T-cell (primary cell): ENCODE results near the gene LRRC61. TPM values are rescaled to one million over a fixed set of nuclear protein-coding genes. Genes with fewer than 3 reads are reported as not detected.

ENCODE experiments used
- ATAC-seq, 4 experiments: fragments of 200-7000 bp in 3 of 4; fragments of 150-1000 bp in 1 of 4; cut with Tn5 transposase; replicated peaks in 1 of 4; 1 replicate in 3 of 4; 2 replicates in 1 of 4; pipeline ENCODE4 v1.10.0; 2021; ENCODE audit warnings: moderate library complexity in 3 of 4, mild to moderate bottlenecking in 2 of 4, moderate number of reproducible peaks in 1 of 4
- CTCF ChIA-PET, 2 donors: fragments of 300-600 bp; sonication (Branson Sonifier 250); formaldehyde crosslinking; loops; one replicate each; lab custom pipeline; 2022; ENCODE audit warnings: antibody characterized with exemption in 2 of 2; lab: Charles Lee
- POLR2A ChIA-PET, 2 donors: fragments of 300-600 bp; sonication (Branson Sonifier 250); formaldehyde crosslinking; loops; one replicate each; lab custom pipeline; 2022; ENCODE audit warnings: antibody characterized with exemption in 2 of 2; lab: Charles Lee
- DNase-seq, 35 experiments: peaks; one replicate each; pipeline versions ENCODE4 v3.0.0 to v3.0.0-alpha.2; 2013 to 2023
- H3K27ac ChIP-seq: one replicate; pipeline ENCODE4 v1.5.1; 2013; ENCODE audit warnings: low read length
- H3K27me3 ChIP-seq, 2 experiments: replicated peaks in 1 of 2; 1 replicate in 1 of 2; 2 replicates in 1 of 2; pipeline versions ENCODE4 v1.6.1 to v1.7.0; 2013; ENCODE audit warnings: low read length in 1 of 2, mixed read lengths in 1 of 2; ENCODE audit not compliant: control insufficient read depth in 2 of 2, insufficient read depth in 2 of 2; ENCODE audit errors: extremely low read depth in 1 of 2
- H3K36me3 ChIP-seq, 2 donors: 1 replicate in 1 of 2; 2 replicates in 1 of 2; pipeline versions ENCODE4 v1.6.1 to v1.7.0; 2013; ENCODE audit warnings: low read length in 1 of 2; ENCODE audit not compliant: control insufficient read depth in 2 of 2, insufficient read depth in 1 of 2; ENCODE audit errors: extremely low read depth in 1 of 2
- H3K4me1 ChIP-seq, 2 experiments: 1 replicate in 1 of 2; 2 replicates in 1 of 2; pipeline versions ENCODE4 v1.6.1 to v1.7.0; 2013; ENCODE audit warnings: low read length in 2 of 2, mixed read lengths in 1 of 2; ENCODE audit not compliant: insufficient read depth in 2 of 2, control insufficient read depth in 1 of 2; ENCODE audit errors: extremely low read depth in 1 of 2
- H3K4me3 ChIP-seq, 2 donors: 1 replicate in 1 of 2; 2 replicates in 1 of 2; pipeline versions ENCODE4 v1.5.1 to v1.7.0; 2013; ENCODE audit warnings: mild to moderate bottlenecking in 2 of 2, low read length in 1 of 2, moderate library complexity in 1 of 2; ENCODE audit not compliant: control insufficient read depth in 1 of 2; ENCODE audit errors: extremely low read depth in 1 of 2
- H3K9me3 ChIP-seq: 2 replicates; pipeline ENCODE4 v1.7.0; 2013
- H3K27ac Mint-ChIP-seq, 2 donors: one replicate each; pipeline ENCODE4 v1.8.0; 2020 to 2021; ENCODE audit warnings: mild to moderate bottlenecking in 2 of 2, mixed read lengths in 2 of 2
- H3K27me3 Mint-ChIP-seq, 2 donors: one replicate each; pipeline ENCODE4 v1.8.0; 2021 to 2022; ENCODE audit warnings: mixed read lengths in 2 of 2
- H3K36me3 Mint-ChIP-seq: one replicate; pipeline ENCODE4 v1.8.0; 2021; ENCODE audit warnings: mixed read lengths
- H3K4me1 Mint-ChIP-seq, 3 donors: one replicate each; pipeline ENCODE4 v1.8.0; 2020 to 2022; ENCODE audit warnings: mixed read lengths in 3 of 3, mild to moderate bottlenecking in 1 of 3
- H3K4me3 Mint-ChIP-seq, 3 donors: one replicate each; pipeline ENCODE4 v1.8.0; 2020 to 2022; ENCODE audit warnings: mild to moderate bottlenecking in 3 of 3, mixed read lengths in 3 of 3, moderate library complexity in 3 of 3
- H3K9me3 Mint-ChIP-seq, 3 donors: one replicate each; pipeline ENCODE4 v1.8.0; 2020 to 2022; ENCODE audit warnings: mixed read lengths in 3 of 3
- whole genome bisulfite sequencing: methylation state at CpG from one replicate; pipeline ENCODE4 v1.1.5; 2013; ENCODE audit warnings: missing lambda C conversion rate; ENCODE audit not compliant: insufficient coverage; 5-methylcytosine and 5-hydroxymethylcytosine counted together
- total RNA-seq, 35 experiments: library from RNA in 6 of 35; stranded (reverse) in 6 of 35; fragments of 120-200 nt in 1 of 35; gene quantifications; one replicate each; pipeline versions ENCODE4 v1.2.1 to v1.2.4 and lab custom pipeline; 2013 to 2026

Gene LRRC61
- total RNA-seq, 5 donors from 2014 or later (not counting 1 experiment from before 2014, with no cell fraction given), result 8.8 to 21.4 (median 16.6) TPM

DNA sequence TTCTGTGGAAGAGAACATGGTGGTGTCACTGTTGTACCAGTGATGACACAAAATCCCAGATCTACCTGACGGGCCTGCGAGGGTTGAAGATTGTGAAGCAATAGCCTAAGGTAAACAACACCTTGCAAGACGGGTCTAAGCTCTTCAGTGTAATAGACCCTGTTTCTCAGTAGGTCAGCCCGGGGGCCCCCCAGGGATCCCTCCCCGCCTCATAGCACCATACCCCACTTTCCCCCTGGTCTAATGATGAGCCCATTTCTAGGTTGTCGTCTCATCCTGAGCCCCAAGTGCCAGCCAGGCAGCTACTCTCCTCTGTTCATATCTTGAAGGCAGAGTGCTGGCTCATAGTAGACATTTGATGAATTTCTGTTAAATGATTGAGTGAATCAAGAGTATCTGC lies 2.7 kb downstream of the LRRC61 start:
- peaks cover 20 to 37% of the 10 kb centered on the region in 2 donors for H3K36me3 ChIP-seq
- WGBS, result 91% methylated on average over 4 of the region's 6 CpGs
- peaks cover 33% of the 10 kb centered on the region for H3K36me3 Mint-ChIP-seq
- DNase-seq, result no peak
- H3K9me3 Mint-ChIP-seq, result no peaks in the 10 kb centered on the region
- peaks cover 35 to 40% (median 35%) of the 10 kb centered on the region in 3 donors for H3K4me1 Mint-ChIP-seq
- no peak overlapping the region for H3K4me3 ChIP-seq
- H3K9me3 ChIP-seq, result no peaks in the 10 kb centered on the region
- no peaks in the 10 kb centered on the region for H3K27me3 ChIP-seq
- H3K4me3 Mint-ChIP-seq, result peak overlapping the region in 1 of 3 donors; percentile 96
- peak overlapping the region in 1 of 2 donors; percentile 9 for H3K27ac Mint-ChIP-seq
- peaks cover 2 to 30% of the 10 kb centered on the region in 2 experiments for H3K4me1 ChIP-seq
- no peak for ATAC-seq
- H3K27me3 Mint-ChIP-seq, result no peaks in the 10 kb centered on the region
- ChIA-PET CTCF (interaction anchor here in 1 of 2 donors (0.7 to 0.9 kb wide), 3 partner anchors 31 to 473 kb away, joined by 3 to 6 read pairs (median 5); no protein-coding TSS in a partner anchor), POLR2A (no interaction called here)
- H3K27ac ChIP-seq, result no peak overlapping the region

DNA sequence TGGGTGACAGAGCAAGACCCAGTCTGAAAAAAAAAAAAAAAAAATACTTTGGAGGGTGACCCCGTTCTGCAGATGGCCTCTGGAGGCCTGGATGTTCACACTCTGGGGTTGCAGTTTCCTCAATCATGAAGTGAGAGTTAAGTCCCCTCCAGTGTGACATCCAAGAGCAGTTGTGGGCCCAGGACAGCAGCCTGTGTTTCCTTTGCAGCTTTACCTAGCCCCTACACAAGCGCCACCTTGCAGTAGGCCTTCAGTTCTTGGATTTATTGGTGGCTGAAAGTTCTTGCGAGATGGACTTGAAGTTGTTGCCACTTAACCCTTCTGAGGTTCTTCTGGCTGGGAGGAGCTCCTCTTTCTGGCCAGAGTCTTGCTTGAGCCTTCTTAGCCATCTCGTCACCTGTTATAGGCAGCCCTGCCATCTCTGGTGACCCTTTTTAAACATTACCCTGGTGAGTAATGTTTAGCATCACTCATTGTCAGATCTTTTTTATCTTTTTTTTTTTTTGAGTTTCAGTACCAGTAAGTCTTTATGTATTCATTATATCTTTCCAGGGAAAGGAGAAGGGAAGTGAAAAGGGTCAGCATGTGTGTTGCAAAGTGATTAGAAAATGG lies 3.6 kb downstream of the LRRC61 start:
- Mint-ChIP-seq H3K27ac (peak overlapping the region in 1 of 2 donors; percentile 44), H3K36me3 (peaks cover 41% of the 10 kb centered on the region), H3K9me3 (no peaks in the 10 kb centered on the region), H3K4me3 (no peak overlapping the region), H3K27me3 (no peaks in the 10 kb centered on the region), H3K4me1 (peaks cover 30 to 34% (median 33%) of the 10 kb centered on the region in 3 donors)
- H3K27ac ChIP-seq, result no peak overlapping the region
- ATAC-seq (no peak), DNase-seq (no peak)
- POLR2A ChIA-PET, result no interaction called here
- H3K4me1 ChIP-seq, result peaks cover 2 to 28% of the 10 kb centered on the region in 2 experiments
- H3K9me3 ChIP-seq, result no peaks in the 10 kb centered on the region
- no peak overlapping the region for H3K4me3 ChIP-seq
- H3K27me3 ChIP-seq, result no peaks in the 10 kb centered on the region
- CTCF ChIA-PET, result interaction anchor here (0.7 kb wide), 3 partner anchors 9 to 472 kb away, joined by 5 to 6 read pairs (median 5); no protein-coding TSS in a partner anchor
- H3K36me3 ChIP-seq, result peaks cover 20 to 43% of the 10 kb centered on the region in 2 donors
- WGBS, result no CpG with 5 or more reads among the region's 4 CpGs

DNA sequence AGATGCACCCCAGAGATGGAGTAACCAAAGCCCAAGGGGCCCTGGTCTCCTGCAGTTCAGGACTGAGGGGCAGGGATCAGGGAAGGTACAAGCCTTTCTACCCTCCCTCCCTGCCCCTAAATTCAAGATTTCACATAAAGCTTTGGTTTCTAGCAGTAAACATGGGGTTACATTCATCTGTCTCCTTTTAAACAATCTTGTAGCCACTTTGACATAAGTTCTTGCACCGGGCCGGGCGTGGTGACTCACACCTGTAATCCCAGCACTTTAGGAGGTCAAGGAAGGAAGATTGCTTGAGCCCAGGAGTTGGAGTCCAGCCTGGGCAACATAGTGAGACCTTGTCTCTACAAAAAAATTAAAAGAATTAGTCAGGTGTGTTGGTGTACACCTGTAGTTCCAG lies 4.2 kb downstream of the LRRC61 start:
- DNase-seq, result no peak
- H3K27me3 Mint-ChIP-seq, result no peaks in the 10 kb centered on the region
- H3K27ac ChIP-seq, result no peak overlapping the region
- POLR2A ChIA-PET, result no interaction called here
- H3K27me3 ChIP-seq, result no peaks in the 10 kb centered on the region
- H3K27ac Mint-ChIP-seq, result peak overlapping the region in 1 of 2 donors; percentile 39
- H3K9me3 Mint-ChIP-seq, result no peaks in the 10 kb centered on the region
- peaks cover 2 to 22% of the 10 kb centered on the region in 2 experiments for H3K4me1 ChIP-seq
- CTCF ChIA-PET, result interaction anchor here (0.6 to 0.7 kb wide), 2 partner anchors 10 to 14 kb away, joined by 5 to 6 read pairs; partner anchors contain the start of gene RARRES2 (in 1 of the 2)
- no peak overlapping the region for H3K4me3 Mint-ChIP-seq
- H3K4me3 ChIP-seq, result no peak overlapping the region
- no peak for ATAC-seq
- no peaks in the 10 kb centered on the region for H3K9me3 ChIP-seq
- no CpG with 5 or more reads among the region's 3 CpGs for WGBS
- peaks cover 20 to 43% of the 10 kb centered on the region in 2 donors for H3K36me3 ChIP-seq
- H3K4me1 Mint-ChIP-seq, result peaks cover 24 to 28% (median 27%) of the 10 kb centered on the region in 3 donors
- H3K36me3 Mint-ChIP-seq, result peaks cover 41% of the 10 kb centered on the region

DNA sequence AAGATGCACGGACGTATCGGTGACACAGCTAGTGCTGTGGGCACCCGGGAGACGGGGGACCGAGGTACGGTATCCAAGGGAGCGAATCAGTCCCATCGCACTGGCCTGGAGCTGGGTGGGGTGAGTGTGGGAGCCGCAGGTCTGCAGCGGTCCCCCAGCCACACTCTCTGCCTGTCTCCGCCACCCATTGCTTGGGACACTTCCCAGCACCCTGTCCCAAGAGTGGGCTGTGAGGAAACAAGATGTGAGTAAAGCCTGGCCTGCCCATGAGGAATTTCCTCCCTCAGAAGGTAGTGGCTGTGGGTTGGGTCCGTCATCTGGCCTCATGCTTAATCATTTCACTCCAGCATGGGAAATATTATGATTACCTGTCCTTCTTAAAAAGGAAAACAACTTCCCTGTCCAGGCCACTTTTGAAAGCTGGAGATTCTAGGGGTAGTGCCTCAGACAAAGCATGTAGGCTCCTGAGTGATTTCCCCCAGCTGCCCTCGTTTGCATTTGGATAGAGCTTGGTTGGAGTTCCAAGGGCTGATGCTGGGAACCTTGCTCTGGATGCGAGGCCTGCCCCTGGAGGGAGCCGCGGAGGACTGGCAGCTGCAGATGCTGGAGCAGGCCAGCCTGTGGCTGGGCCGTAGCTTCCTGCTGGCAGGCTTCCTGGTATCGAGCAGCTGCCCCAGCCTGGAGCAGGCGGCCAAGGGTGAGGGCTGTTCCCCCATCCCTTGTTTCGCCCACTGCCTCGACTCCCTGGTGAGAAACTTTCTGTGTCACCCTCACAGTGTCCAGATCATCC lies 6.4 kb downstream of the LRRC61 start:
- 91% methylated on average over 15 of the region's 22 CpGs for WGBS
- Histone ChIP-seq H3K27ac (no peak overlapping the region), H3K27me3 (no peaks in the 10 kb centered on the region), H3K36me3 (peaks cover 23 to 43% of the 10 kb centered on the region in 2 donors), H3K4me3 (no peak overlapping the region), H3K4me1 (peaks cover 0 to 5% of the 10 kb centered on the region in 2 experiments), H3K9me3 (no peaks in the 10 kb centered on the region)
- no peak overlapping the region for H3K27ac Mint-ChIP-seq
- ChIA-PET POLR2A (no interaction called here), CTCF (no interaction called here)
- H3K4me3 Mint-ChIP-seq, result no peak overlapping the region
- DNase-seq, result no peak
- no peaks in the 10 kb centered on the region for H3K27me3 Mint-ChIP-seq
- H3K36me3 Mint-ChIP-seq, result peaks cover 41% of the 10 kb centered on the region
- H3K9me3 Mint-ChIP-seq, result no peaks in the 10 kb centered on the region
- ATAC-seq, result no peak
- H3K4me1 Mint-ChIP-seq, result peaks cover 8 to 12% (median 10%) of the 10 kb centered on the region in 3 donors

DNA sequence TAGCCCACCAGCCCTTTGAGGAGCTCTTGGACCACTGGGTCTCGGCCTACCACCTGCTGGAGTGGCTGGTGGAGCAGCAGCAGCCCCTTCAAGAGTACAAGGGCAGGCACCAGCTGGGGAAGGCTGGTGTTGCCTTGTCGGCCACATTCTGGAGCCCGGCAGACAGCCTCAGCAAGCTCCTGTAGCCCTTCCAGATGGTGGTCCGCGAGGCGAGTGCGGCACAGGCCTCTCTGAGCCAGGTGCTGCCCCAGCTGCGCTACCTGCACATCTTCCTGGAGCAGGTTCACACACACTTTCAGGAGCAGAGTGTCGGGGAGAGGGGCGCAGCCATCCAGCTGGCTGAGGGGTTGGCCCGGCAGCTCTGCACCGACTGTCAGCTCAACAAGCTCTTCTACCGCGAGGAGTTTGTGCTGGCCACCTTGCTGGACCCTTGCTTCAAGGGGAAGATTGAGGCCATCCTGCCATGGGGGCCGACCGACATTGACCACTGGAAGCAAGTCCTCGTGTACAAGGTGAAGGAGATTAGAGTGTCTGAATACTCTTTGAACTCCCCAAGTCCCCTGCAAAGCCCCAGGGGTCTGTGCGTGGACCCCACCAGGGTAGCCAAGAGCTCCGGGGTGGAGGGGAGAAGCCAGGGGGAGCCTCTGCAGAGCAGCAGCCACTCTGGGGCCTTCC lies 7.2 kb downstream of the LRRC61 start:
- no peaks in the 10 kb centered on the region for H3K9me3 ChIP-seq
- H3K36me3 ChIP-seq, result peaks cover 23 to 43% of the 10 kb centered on the region in 2 donors
- no peak overlapping the region for H3K27ac ChIP-seq
- H3K4me3 ChIP-seq, result no peak overlapping the region
- CTCF ChIA-PET, result no interaction called here
- H3K27ac Mint-ChIP-seq, result no peak overlapping the region
- H3K4me1 Mint-ChIP-seq, result peaks cover 0 to 3% (median 2%) of the 10 kb centered on the region in 3 donors
- H3K9me3 Mint-ChIP-seq, result no peaks in the 10 kb centered on the region
- POLR2A ChIA-PET, result no interaction called here
- no peak for DNase-seq
- no peak overlapping the region for H3K4me3 Mint-ChIP-seq
- H3K36me3 Mint-ChIP-seq, result peaks cover 35% of the 10 kb centered on the region
- H3K27me3 Mint-ChIP-seq, result no peaks in the 10 kb centered on the region
- H3K4me1 ChIP-seq, result no peaks in the 10 kb centered on the region
- ATAC-seq, result no peak
- 99% methylated on average over 15 of the region's 19 CpGs for WGBS
- no peaks in the 10 kb centered on the region for H3K27me3 ChIP-seq
